GM12874 (cell line): ENCODE results near the gene KIF2A.

Experiments
- CTCF ChIP-seq: IDR thresholded peaks from 2 replicates; pipeline ENCODE4 v1.5.1; 2011; ENCODE audit warnings: low read depth, mild to moderate bottlenecking, control low read depth, low read length, moderate library complexity; ENCODE audit not compliant: insufficient read depth

KIF2A gene

DNA sequence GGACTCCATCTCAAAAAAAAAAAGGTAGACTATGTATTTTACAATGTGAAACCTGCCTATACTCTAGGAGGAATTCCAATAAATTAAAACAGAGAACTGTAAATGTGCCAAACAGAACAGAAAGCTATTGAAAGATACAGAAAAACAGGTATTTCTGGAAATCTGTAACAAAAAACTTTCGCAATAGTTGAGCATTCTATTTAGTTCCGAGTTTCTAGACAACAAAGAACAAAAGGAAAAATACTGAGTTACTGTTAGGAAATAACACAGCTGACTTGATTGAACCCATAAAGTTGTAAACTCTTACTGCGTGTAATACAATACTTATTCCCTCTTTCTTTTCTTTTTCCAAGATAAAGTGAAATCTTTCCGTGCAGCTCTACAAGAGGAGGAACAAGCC is 79.1 kb downstream of the KIF2A start:
- no peak for TF ChIP-seq CTCF

DNA sequence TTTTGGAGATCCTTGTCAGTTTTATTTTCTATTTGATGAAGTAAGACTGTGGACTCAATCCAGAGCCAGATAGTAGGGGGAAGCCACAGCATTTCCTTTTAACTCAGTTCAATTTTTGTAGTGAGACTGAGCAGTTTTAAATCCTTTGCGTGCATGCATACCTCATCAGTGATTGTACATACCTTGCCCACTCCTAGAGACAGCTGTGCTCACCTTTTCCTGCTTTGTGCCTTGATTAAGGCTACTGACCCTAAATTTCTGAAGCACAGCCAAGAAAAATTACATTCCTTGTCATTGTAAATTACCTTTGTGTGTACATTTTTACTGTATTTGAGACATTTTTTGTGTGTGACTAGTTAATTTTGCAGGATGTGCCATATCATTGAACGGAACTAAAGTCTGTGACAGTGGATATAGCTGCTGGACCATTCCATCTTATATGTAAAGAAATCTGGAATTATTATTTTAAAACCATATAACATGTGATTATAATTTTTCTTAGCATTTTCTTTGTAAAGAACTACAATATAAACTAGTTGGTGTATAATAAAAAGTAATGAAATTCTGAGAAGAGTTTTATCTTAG is 79.9 kb downstream of the KIF2A start:
- TF ChIP-seq CTCF = no peak

GRCh38 chr5:62386824-62387223 is 80.8 kb downstream of the KIF2A start:
- TF ChIP-seq CTCF = no peak

- TF ChIP-seq CTCF = no peak
Measured at GRCh38 chr5:62395210-62395950, 89.4 kb downstream of the KIF2A start.

- TF ChIP-seq CTCF = no peak
Measured at GRCh38 chr5:62403411-62404250, 97.6 kb downstream of the KIF2A start, which contains the start of gene DIMT1. DIMT1 (minus strand) TSS chr5:62403905; CDS start chr5:62403772, 133 bp downstream.

- TF ChIP-seq CTCF = no peak
Measured at GRCh38 chr5:62412549-62413329, 106.7 kb downstream of the KIF2A start, which contains the start of gene IPO11. IPO11 (plus strand) TSS chr5:62412763; CDS start chr5:62437280, 24,517 bp downstream.

- TF ChIP-seq CTCF = no peak
Measured at GRCh38 chr5:62413711-62414110, 107.7 kb downstream of the KIF2A start.
